Measurements from ENCODE around the gene SPON1. TPM values are rescaled to one million over a fixed set of nuclear protein-coding genes. Genes with fewer than 3 reads are reported as not detected.

The SPON1 gene
- polyA plus RNA-seq, 6 donors from 2014 or later = 0.49 to 1.1 (median 0.85) TPM; not detected in 1

- Mint-ChIP-seq H3K36me3 (no peaks in the 10 kb centered on the region), H3K4me1 (no peaks in the 10 kb centered on the region), H3K27me3 (peaks cover 0 to 5% (median 3%) of the 10 kb centered on the region in 3 donors), H3K27ac (no peak overlapping the region), H3K9me3 (no peaks in the 10 kb centered on the region), H3K4me3 (no peak overlapping the region)
- DNase-seq (no peak), ATAC-seq (ENCODE audit: low read depth in 2 of 2) (no peak)
These were observed 132.0 kb downstream of the SPON1 start for GRCh38 chr11:14094481-14095037.

- Mint-ChIP-seq H3K27me3 (peaks cover 0 to 3% (median 0%) of the 10 kb centered on the region in 3 donors), H3K27ac (peak overlapping the region in 1 of 6 donors; percentile 41), H3K9me3 (no peaks in the 10 kb centered on the region), H3K36me3 (no peaks in the 10 kb centered on the region), H3K4me3 (no peak overlapping the region), H3K4me1 (no peaks in the 10 kb centered on the region)
- no peak for ATAC-seq (ENCODE audit: low read depth in 2 of 2)
- DNase-seq = no peak
These were observed 133.4 kb downstream of the SPON1 start for GRCh38 chr11:14095882-14096281.

GRCh38 chr11:14096606-14097005 is 134.1 kb downstream of the SPON1 start:
- H3K27me3 Mint-ChIP-seq = peaks cover 0 to 3% (median 0%) of the 10 kb centered on the region in 3 donors
- no peaks in the 10 kb centered on the region for H3K4me1 Mint-ChIP-seq
- no peak overlapping the region for H3K27ac Mint-ChIP-seq
- no peaks in the 10 kb centered on the region for H3K36me3 Mint-ChIP-seq
- H3K4me3 Mint-ChIP-seq = no peak overlapping the region
- no peaks in the 10 kb centered on the region for H3K9me3 Mint-ChIP-seq
- ATAC-seq (ENCODE audit: low read depth in 2 of 2) (no peak), DNase-seq (no peak)

GRCh38 chr11:14101388-14101787 is 138.9 kb downstream of the SPON1 start:
- peaks cover 0 to 3% (median 0%) of the 10 kb centered on the region in 3 donors for H3K27me3 Mint-ChIP-seq
- peaks cover 0 to 3% (median 0%) of the 10 kb centered on the region in 7 donors for H3K9me3 Mint-ChIP-seq
- H3K36me3 Mint-ChIP-seq = no peaks in the 10 kb centered on the region
- ATAC-seq (ENCODE audit: low read depth in 2 of 2) (no peak), DNase-seq (no peak)
- no peak overlapping the region for H3K27ac Mint-ChIP-seq
- H3K4me1 Mint-ChIP-seq = peaks cover 11 to 14% (median 11%) of the 10 kb centered on the region in 3 donors
- no peak overlapping the region for H3K4me3 Mint-ChIP-seq

- peaks cover 11 to 14% (median 11%) of the 10 kb centered on the region in 3 donors for H3K4me1 Mint-ChIP-seq
- H3K27ac Mint-ChIP-seq = peak overlapping the region in 1 of 6 donors; percentile 16
- ATAC-seq (ENCODE audit: low read depth in 2 of 2) (no peak), DNase-seq (no peak)
- H3K4me3 Mint-ChIP-seq = no peak overlapping the region
- H3K36me3 Mint-ChIP-seq = no peaks in the 10 kb centered on the region
- peaks cover 0 to 3% (median 0%) of the 10 kb centered on the region in 7 donors for H3K9me3 Mint-ChIP-seq
- H3K27me3 Mint-ChIP-seq = no peaks in the 10 kb centered on the region
These were observed 140.2 kb downstream of the SPON1 start for GRCh38 chr11:14102766-14103165.

GRCh38 chr11:14105446-14105845 is 142.9 kb downstream of the SPON1 start:
- H3K4me1 Mint-ChIP-seq = peaks cover 11 to 14% (median 11%) of the 10 kb centered on the region in 3 donors
- no peak for ATAC-seq (ENCODE audit: low read depth in 2 of 2)

GRCh38 chr11:14106303-14107049 is 144.0 kb downstream of the SPON1 start:
- Mint-ChIP-seq H3K27me3 (no peaks in the 10 kb centered on the region), H3K9me3 (peaks cover 0 to 3% (median 0%) of the 10 kb centered on the region in 7 donors), H3K4me3 (no peak overlapping the region), H3K36me3 (no peaks in the 10 kb centered on the region), H3K27ac (no peak overlapping the region), H3K4me1 (peaks cover 11 to 14% (median 11%) of the 10 kb centered on the region in 3 donors)
- DNase-seq = no peak
- ATAC-seq (ENCODE audit: low read depth in 2 of 2) = no peak

More at GRCh38 chr11:14105446-14105845, 142.9 kb downstream of the SPON1 start:
- no peak overlapping the region for H3K27ac Mint-ChIP-seq
- H3K36me3 Mint-ChIP-seq = no peaks in the 10 kb centered on the region
- H3K27me3 Mint-ChIP-seq = no peaks in the 10 kb centered on the region
- H3K4me3 Mint-ChIP-seq = peak overlapping the region in 5 of 8 donors; percentile 0 to 69 (median 58)
- no peak for DNase-seq
- H3K9me3 Mint-ChIP-seq = peaks cover 0 to 3% (median 0%) of the 10 kb centered on the region in 7 donors

- Mint-ChIP-seq H3K9me3 (peaks cover 0 to 3% (median 0%) of the 10 kb centered on the region in 7 donors), H3K4me3 (no peak overlapping the region), H3K36me3 (no peaks in the 10 kb centered on the region), H3K4me1 (peaks cover 11 to 14% (median 11%) of the 10 kb centered on the region in 3 donors), H3K27me3 (no peaks in the 10 kb centered on the region), H3K27ac (peak overlapping the region in 1 of 6 donors; percentile 26)
- no peak for ATAC-seq (ENCODE audit: low read depth in 2 of 2)
- DNase-seq = no peak
These were observed 144.5 kb downstream of the SPON1 start for GRCh38 chr11:14107050-14107430.

- no peak for DNase-seq
- H3K4me1 Mint-ChIP-seq = peaks cover 11 to 14% (median 11%) of the 10 kb centered on the region in 3 donors
- H3K4me3 Mint-ChIP-seq = no peak overlapping the region
- H3K36me3 Mint-ChIP-seq = no peaks in the 10 kb centered on the region
- peaks cover 0 to 13% (median 0%) of the 10 kb centered on the region in 3 donors for H3K27me3 Mint-ChIP-seq
- H3K27ac Mint-ChIP-seq = no peak overlapping the region
- no peak for ATAC-seq (ENCODE audit: low read depth in 2 of 2)
- H3K9me3 Mint-ChIP-seq = peaks cover 0 to 3% (median 0%) of the 10 kb centered on the region in 7 donors
These were observed 147.2 kb downstream of the SPON1 start for GRCh38 chr11:14109742-14110141.

- peaks cover 0 to 16% (median 0%) of the 10 kb centered on the region in 3 donors for H3K27me3 Mint-ChIP-seq
- ATAC-seq (ENCODE audit: low read depth in 2 of 2) (no peak), DNase-seq (no peak)
- H3K27ac Mint-ChIP-seq = no peak overlapping the region
- H3K9me3 Mint-ChIP-seq = peaks cover 0 to under 1% (median 0%) of the 10 kb centered on the region in 7 donors
- H3K4me1 Mint-ChIP-seq = peaks cover 3 to 6% (median 4%) of the 10 kb centered on the region in 3 donors
- H3K4me3 Mint-ChIP-seq = no peak overlapping the region
- peaks cover 0 to 3% of the 10 kb centered on the region in 2 donors for H3K36me3 Mint-ChIP-seq
These were observed 148.1 kb downstream of the SPON1 start for GRCh38 chr11:14110629-14111028.

GRCh38 chr11:14111496-14111895 is 149.0 kb downstream of the SPON1 start:
- ATAC-seq (ENCODE audit: low read depth in 2 of 2) (no peak), DNase-seq (no peak)
- H3K27me3 Mint-ChIP-seq = peaks cover 0 to 16% (median 0%) of the 10 kb centered on the region in 3 donors
- H3K4me3 Mint-ChIP-seq = no peak overlapping the region
- no peaks in the 10 kb centered on the region for H3K4me1 Mint-ChIP-seq
- H3K27ac Mint-ChIP-seq = no peak overlapping the region
- peaks cover 0 to 12% of the 10 kb centered on the region in 2 donors for H3K36me3 Mint-ChIP-seq
- H3K9me3 Mint-ChIP-seq = peaks cover 0 to 7% (median 0%) of the 10 kb centered on the region in 7 donors

- no peak for DNase-seq
- no peak overlapping the region for H3K4me3 Mint-ChIP-seq
- peaks cover 0 to 13% of the 10 kb centered on the region in 2 donors for H3K36me3 Mint-ChIP-seq
- H3K27me3 Mint-ChIP-seq = peaks cover 0 to 16% (median 0%) of the 10 kb centered on the region in 3 donors
- no peaks in the 10 kb centered on the region for H3K4me1 Mint-ChIP-seq
- H3K9me3 Mint-ChIP-seq = peaks cover 0 to 7% (median 0%) of the 10 kb centered on the region in 7 donors
- ATAC-seq (ENCODE audit: low read depth in 2 of 2) = no peak
- H3K27ac Mint-ChIP-seq = no peak overlapping the region
These were observed 150.2 kb downstream of the SPON1 start for GRCh38 chr11:14112721-14113120.

GRCh38 chr11:14114269-14114668 is 151.7 kb downstream of the SPON1 start:
- H3K27ac Mint-ChIP-seq = peak overlapping the region in 1 of 6 donors; percentile 57
- H3K36me3 Mint-ChIP-seq = peaks cover 0 to 13% of the 10 kb centered on the region in 2 donors
- H3K4me1 Mint-ChIP-seq = no peaks in the 10 kb centered on the region
- H3K9me3 Mint-ChIP-seq = peaks cover 0 to 7% (median 0%) of the 10 kb centered on the region in 7 donors
- DNase-seq = no peak
- no peak overlapping the region for H3K4me3 Mint-ChIP-seq
- no peak for ATAC-seq (ENCODE audit: low read depth in 2 of 2)
- H3K27me3 Mint-ChIP-seq = peaks cover 0 to 22% (median 0%) of the 10 kb centered on the region in 3 donors

- Mint-ChIP-seq H3K36me3 (peaks cover 0 to 13% of the 10 kb centered on the region in 2 donors), H3K27me3 (peaks cover 0 to 23% (median 0%) of the 10 kb centered on the region in 3 donors), H3K4me3 (no peak overlapping the region), H3K9me3 (peaks cover 0 to 7% (median 0%) of the 10 kb centered on the region in 7 donors), H3K4me1 (no peaks in the 10 kb centered on the region), H3K27ac (peak overlapping the region in 1 of 6 donors; percentile 57)
- DNase-seq (no peak), ATAC-seq (ENCODE audit: low read depth in 2 of 2) (no peak)
These were observed 152.3 kb downstream of the SPON1 start for GRCh38 chr11:14114786-14115185.

All from naive B cell (primary cell).